Thyroid gland (tissue), 4 donors: ENCODE results near the gene DPEP1. TPM values are rescaled to one million over a fixed set of nuclear protein-coding genes. Genes with fewer than 3 reads are reported as not detected.
"Not testable (repeated sequence)": the region's sequence is repeated elsewhere in the genome, so short reads cannot be mapped to it uniquely, and the experiment has no call there.

Experiments used
- DNase-seq, 2 donors: peaks; one replicate each; pipeline ENCODE4 v3.0.0-alpha.2; 2019
- H3K27ac ChIP-seq, 3 donors: fragments of 200-600 bp; sonication (generic); 1 replicate in 2 of 3; 2 replicates in 1 of 3; pipeline ENCODE4 v1.5.1; 2016 to 2019; ENCODE audit warnings: mild to moderate bottlenecking in 1 of 3, moderate library complexity in 1 of 3
- H3K27me3 ChIP-seq: fragments of 200-600 bp; sonication (generic); one replicate; pipeline ENCODE4 v1.5.1; 2019
- H3K36me3 ChIP-seq, 2 donors: fragments of 200-600 bp; sonication (generic); one replicate each; pipeline ENCODE4 v1.5.1; 2016 to 2019
- H3K4me1 ChIP-seq, 2 donors: fragments of 200-600 bp; sonication (generic); one replicate each; pipeline ENCODE4 v1.5.1; 2017 to 2019
- H3K4me3 ChIP-seq, 3 donors: fragments of 200-600 bp; sonication (generic); replicated peaks in 1 of 3; 1 replicate in 2 of 3; 2 replicates in 1 of 3; pipeline ENCODE4 v1.5.1; 2016; ENCODE audit warnings: mild to moderate bottlenecking in 1 of 3
- H3K9me3 ChIP-seq: fragments of 200-600 bp; sonication (generic); one replicate; pipeline ENCODE4 v1.5.1; 2017
- CTCF ChIP-seq, 6 experiments: fragments of 200-600 bp in 3 of 6; fragments of 450-650 bp in 3 of 6; sonication (generic) in 3 of 6; IDR thresholded peaks; one replicate each; pipeline ENCODE4 v1.5.1; 2016 to 2019; ENCODE audit warnings: antibody characterized with exemption in 6 of 6, mild to moderate bottlenecking in 2 of 6, inconsistent platforms in 1 of 6, moderate library complexity in 1 of 6
- POLR2A ChIP-seq, 2 donors: fragments of 450-650 bp; IDR thresholded peaks; one replicate each; pipeline ENCODE4 v1.6.1; 2017; ENCODE audit warnings: antibody characterized with exemption in 2 of 2, mild to moderate bottlenecking in 2 of 2, moderate library complexity in 1 of 2
- WGBS, 2 donors: methylation state at CpG; one replicate each; pipeline ENCODE4 v1.1.5; 2017; 5-methylcytosine and 5-hydroxymethylcytosine counted together
- intact Hi-C: fragments of 100-400 bp; cut with DNase I; formaldehyde crosslinking; loops from one replicate; pipeline ENCODE4 v1.15.1; 2023
- total RNA-seq, 4 donors: library from RNA; depleted of rRNA; stranded (reverse); fragments of >200 nt; gene quantifications; one replicate each; pipeline ENCODE4 v1.2.3, GENCODE V29; 2016

Gene DPEP1
- total RNA-seq, 4 donors from 2014 or later = 0.29 to 5.0 (median 1.3) TPM

- Histone ChIP-seq H3K36me3 (no peaks in the 10 kb centered on the region), H3K4me3 (no peak overlapping the region), H3K27ac (no peak overlapping the region), H3K4me1 (peaks cover 0 to 17% of the 10 kb centered on the region in 2 donors), H3K27me3 (no peaks in the 10 kb centered on the region), H3K9me3 (no peaks in the 10 kb centered on the region)
- WGBS, 2 donors = 77 to 93% methylated on average over 18 to 39 of the region's 49 CpGs
- TF ChIP-seq POLR2A (IDR thresholded peaks at IDR 0.05) = no peak
- intact Hi-C loops = no loop called here
- DNase-seq = no peak
Observed at GRCh38 chr16:89583895-89584644, 29.4 kb upstream of the DPEP1 start.

GRCh38 chr16:89584768-89585549, 28.5 kb upstream of the DPEP1 start:
- TF ChIP-seq POLR2A (IDR thresholded peaks at IDR 0.05) (no peak), CTCF (IDR thresholded peaks at IDR 0.05) (no peak)
- no peak for DNase-seq
- Histone ChIP-seq H3K27ac (no peak overlapping the region), H3K4me1 (peaks cover 0 to 17% of the 10 kb centered on the region in 2 donors), H3K4me3 (no peak overlapping the region), H3K36me3 (no peaks in the 10 kb centered on the region), H3K9me3 (no peaks in the 10 kb centered on the region), H3K27me3 (no peaks in the 10 kb centered on the region)
- 63 to 70% methylated on average over 17 to 24 of the region's 25 CpGs for WGBS, 2 donors
- intact Hi-C loops = no loop called here

- no peaks in the 10 kb centered on the region for H3K36me3 ChIP-seq
- TF ChIP-seq CTCF (IDR thresholded peaks at IDR 0.05) (no peak), POLR2A (IDR thresholded peaks at IDR 0.05) (no peak)
- intact Hi-C loops = no loop called here
- H3K27me3 ChIP-seq = no peaks in the 10 kb centered on the region
- no peak overlapping the region for H3K4me3 ChIP-seq
- no peak for DNase-seq
- peaks cover 0 to 17% of the 10 kb centered on the region in 2 donors for H3K4me1 ChIP-seq
- no peaks in the 10 kb centered on the region for H3K9me3 ChIP-seq
- no peak overlapping the region for H3K27ac ChIP-seq
- WGBS, 2 donors = 85% methylated on average over 3 to 6 of the region's 7 CpGs
Observed at GRCh38 chr16:89586218-89586617, 27.2 kb upstream of the DPEP1 start.

- peak in 1 of 2 donors; percentile 9 for DNase-seq
- H3K27me3 ChIP-seq = no peaks in the 10 kb centered on the region
- no peak for TF ChIP-seq CTCF (IDR thresholded peaks at IDR 0.05)
- no peaks in the 10 kb centered on the region for H3K36me3 ChIP-seq
- H3K4me3 ChIP-seq = no peak overlapping the region
- no peak overlapping the region for H3K27ac ChIP-seq
- H3K9me3 ChIP-seq = no peaks in the 10 kb centered on the region
- peaks cover 0 to 14% of the 10 kb centered on the region in 2 donors for H3K4me1 ChIP-seq
- WGBS, 2 donors = 71 to 83% methylated on average over 7 to 21 of the region's 25 CpGs
- intact Hi-C loops = no loop called here
Observed at GRCh38 chr16:89586853-89587252, 26.6 kb upstream of the DPEP1 start.

- 92 to 100% methylated on average over 7 to 9 of the region's 36 CpGs for WGBS, 2 donors
- DNase-seq, intact Hi-C loops, H3K4me1 ChIP-seq, H3K4me3 ChIP-seq, H3K27me3 ChIP-seq, H3K36me3 ChIP-seq, H3K9me3 ChIP-seq, H3K27ac ChIP-seq: not testable (repeated sequence)
Observed at GRCh38 chr16:89587676-89588075, 25.8 kb upstream of the DPEP1 start.
